Suprapubic skin (tissue), 4 donors: ENCODE measurements around the gene WDR11. TPM values are rescaled to one million over a fixed set of nuclear protein-coding genes. Genes with fewer than 3 reads are reported as not detected.

Experiments used
- DNase-seq, 2 donors: peaks; one replicate each; pipeline ENCODE4 v3.0.0-alpha.2; 2019; ENCODE audit warnings: low spot score in 2 of 2
- H3K27ac ChIP-seq: fragments of 200-600 bp; sonication (generic); one replicate; pipeline ENCODE4 v1.5.1; 2019
- H3K27me3 ChIP-seq: fragments of 200-600 bp; sonication (generic); one replicate; pipeline ENCODE4 v1.5.1; 2019
- H3K36me3 ChIP-seq: fragments of 200-600 bp; sonication (generic); one replicate; pipeline ENCODE4 v1.5.1; 2019
- H3K4me1 ChIP-seq: fragments of 200-600 bp; sonication (generic); one replicate; pipeline ENCODE4 v1.5.1; 2019
- H3K4me3 ChIP-seq: fragments of 200-600 bp; sonication (generic); one replicate; pipeline ENCODE4 v1.5.1; 2019; ENCODE audit warnings: mild to moderate bottlenecking
- H3K9me3 ChIP-seq: fragments of 200-600 bp; sonication (generic); one replicate; pipeline ENCODE4 v1.5.1; 2019
- CTCF ChIP-seq, 2 donors: fragments of 200-600 bp in 1 of 2; fragments of 450-650 bp in 1 of 2; sonication (generic) in 1 of 2; IDR thresholded peaks; one replicate each; pipeline ENCODE4 v1.5.1; 2016 to 2019; ENCODE audit warnings: antibody characterized with exemption in 2 of 2, mild to moderate bottlenecking in 1 of 2, moderate library complexity in 1 of 2
- EP300 ChIP-seq: sonication (generic); formaldehyde crosslinking; IDR thresholded peaks from one replicate; pipeline ENCODE4 v1.6.1; 2017; ENCODE audit warnings: antibody characterized with exemption
- POLR2A ChIP-seq, 2 donors: fragments of 450-650 bp; IDR thresholded peaks; one replicate each; pipeline ENCODE4 v1.6.1; 2017; ENCODE audit warnings: antibody characterized with exemption in 2 of 2, mild to moderate bottlenecking in 2 of 2, moderate library complexity in 2 of 2
- POLR2AphosphoS5 ChIP-seq, 3 donors: sonication (generic); formaldehyde crosslinking; IDR thresholded peaks; one replicate each; pipeline ENCODE4 v1.6.1; 2017; ENCODE audit warnings: antibody characterized with exemption in 3 of 3
- WGBS: methylation state at CpG from one replicate; pipeline ENCODE4 v1.1.5; 2018; 5-methylcytosine and 5-hydroxymethylcytosine counted together
- total RNA-seq, 4 donors: library from RNA; depleted of rRNA; stranded (reverse); fragments of >200 nt; gene quantifications; one replicate each; pipeline ENCODE4 v1.1.0, GENCODE V29; 2016

The WDR11 gene
- total RNA-seq, 4 donors from 2014 or later, result 32.9 to 107 (median 64.7) TPM

- Histone ChIP-seq H3K27ac (no peak overlapping the region), H3K36me3 (peaks cover 9% of the 10 kb centered on the region), H3K9me3 (no peaks in the 10 kb centered on the region), H3K4me1 (peaks cover 25% of the 10 kb centered on the region), H3K27me3 (no peaks in the 10 kb centered on the region), H3K4me3 (no peak overlapping the region)
- no peak for DNase-seq
- 95% methylated on average over 2 of the region's 2 CpGs for WGBS
- TF ChIP-seq CTCF (IDR thresholded peaks at IDR 0.05), result no peak
- no peak for TF ChIP-seq POLR2A (IDR thresholded peaks at IDR 0.05)
- no peak for TF ChIP-seq EP300
- TF ChIP-seq POLR2AphosphoS5 (IDR thresholded peaks at IDR 0.05), result no peak
Observed at GRCh38 chr10:120854388-120854787, 3.2 kb downstream of the WDR11 start.

GRCh38 chr10:120861178-120861855 is 10.2 kb downstream of the WDR11 start:
- Histone ChIP-seq H3K4me1 (no peaks in the 10 kb centered on the region), H3K9me3 (no peaks in the 10 kb centered on the region), H3K27me3 (no peaks in the 10 kb centered on the region), H3K27ac (no peak overlapping the region), H3K4me3 (no peak overlapping the region), H3K36me3 (peaks cover 59% of the 10 kb centered on the region)
- WGBS, result 89% methylated on average over 2 of the region's 2 CpGs
- TF ChIP-seq CTCF (IDR thresholded peaks at IDR 0.05) (no peak), POLR2AphosphoS5 (IDR thresholded peaks at IDR 0.05) (no peak), POLR2A (IDR thresholded peaks at IDR 0.05) (no peak), EP300 (no peak)
- DNase-seq, result no peak

GRCh38 chr10:120873741-120874140 is 22.6 kb downstream of the WDR11 start:
- DNase-seq, result no peak
- H3K4me1 ChIP-seq, result no peaks in the 10 kb centered on the region
- H3K9me3 ChIP-seq, result no peaks in the 10 kb centered on the region
- TF ChIP-seq CTCF (IDR thresholded peaks at IDR 0.05), result no peak
- TF ChIP-seq EP300, result no peak
- no peak for TF ChIP-seq POLR2AphosphoS5 (IDR thresholded peaks at IDR 0.05)
- TF ChIP-seq POLR2A (IDR thresholded peaks at IDR 0.05), result no peak
- H3K36me3 ChIP-seq, result peaks cover 82% of the 10 kb centered on the region
- H3K4me3 ChIP-seq, result no peak overlapping the region
- H3K27me3 ChIP-seq, result no peaks in the 10 kb centered on the region
- H3K27ac ChIP-seq, result no peak overlapping the region

GRCh38 chr10:120883071-120883470 is 31.9 kb downstream of the WDR11 start:
- no peak for TF ChIP-seq EP300
- TF ChIP-seq POLR2AphosphoS5 (IDR thresholded peaks at IDR 0.05), result no peak
- 94% methylated on average over 1 of the region's 1 CpG for WGBS
- no peak for DNase-seq
- Histone ChIP-seq H3K9me3 (no peaks in the 10 kb centered on the region), H3K27me3 (no peaks in the 10 kb centered on the region), H3K4me3 (no peak overlapping the region), H3K36me3 (peaks cover 57% of the 10 kb centered on the region), H3K4me1 (no peaks in the 10 kb centered on the region), H3K27ac (no peak overlapping the region)

GRCh38 chr10:120887482-120887881 is 36.3 kb downstream of the WDR11 start:
- H3K36me3 ChIP-seq, result peaks cover 75% of the 10 kb centered on the region
- no peaks in the 10 kb centered on the region for H3K4me1 ChIP-seq
- DNase-seq, result no peak
- H3K9me3 ChIP-seq, result no peaks in the 10 kb centered on the region
- TF ChIP-seq EP300 (no peak), POLR2AphosphoS5 (IDR thresholded peaks at IDR 0.05) (no peak), POLR2A (IDR thresholded peaks at IDR 0.05) (no peak), CTCF (IDR thresholded peaks at IDR 0.05) (no peak)
- H3K27me3 ChIP-seq, result no peaks in the 10 kb centered on the region
- H3K4me3 ChIP-seq, result no peak overlapping the region
- 88% methylated on average over 3 of the region's 3 CpGs for WGBS
- H3K27ac ChIP-seq, result no peak overlapping the region

GRCh38 chr10:120891365-120891764 is 40.2 kb downstream of the WDR11 start:
- Histone ChIP-seq H3K4me3 (no peak overlapping the region), H3K27ac (no peak overlapping the region), H3K27me3 (no peaks in the 10 kb centered on the region), H3K4me1 (no peaks in the 10 kb centered on the region), H3K9me3 (no peaks in the 10 kb centered on the region), H3K36me3 (peaks cover 64% of the 10 kb centered on the region)
- TF ChIP-seq EP300, result no peak
- TF ChIP-seq POLR2A (IDR thresholded peaks at IDR 0.05), result no peak
- no peak for TF ChIP-seq CTCF (IDR thresholded peaks at IDR 0.05)
- no peak for TF ChIP-seq POLR2AphosphoS5 (IDR thresholded peaks at IDR 0.05)
- DNase-seq, result no peak
